NCI-H146 treated with DMSO at 0.1 percent for 48 hours (cell line): ENCODE measurements around the gene COL5A1.
"Not testable (repeated sequence)": the region's sequence is repeated elsewhere in the genome, so short reads cannot be mapped to it uniquely, and the experiment has no call there.

ENCODE experiments used
- DNase-seq: peaks from one replicate; lab custom pipeline; 2025; ENCODE audit not compliant: unreplicated experiment; lab: John Stamatoyannopoulos, UW

Gene COL5A1

DNA sequence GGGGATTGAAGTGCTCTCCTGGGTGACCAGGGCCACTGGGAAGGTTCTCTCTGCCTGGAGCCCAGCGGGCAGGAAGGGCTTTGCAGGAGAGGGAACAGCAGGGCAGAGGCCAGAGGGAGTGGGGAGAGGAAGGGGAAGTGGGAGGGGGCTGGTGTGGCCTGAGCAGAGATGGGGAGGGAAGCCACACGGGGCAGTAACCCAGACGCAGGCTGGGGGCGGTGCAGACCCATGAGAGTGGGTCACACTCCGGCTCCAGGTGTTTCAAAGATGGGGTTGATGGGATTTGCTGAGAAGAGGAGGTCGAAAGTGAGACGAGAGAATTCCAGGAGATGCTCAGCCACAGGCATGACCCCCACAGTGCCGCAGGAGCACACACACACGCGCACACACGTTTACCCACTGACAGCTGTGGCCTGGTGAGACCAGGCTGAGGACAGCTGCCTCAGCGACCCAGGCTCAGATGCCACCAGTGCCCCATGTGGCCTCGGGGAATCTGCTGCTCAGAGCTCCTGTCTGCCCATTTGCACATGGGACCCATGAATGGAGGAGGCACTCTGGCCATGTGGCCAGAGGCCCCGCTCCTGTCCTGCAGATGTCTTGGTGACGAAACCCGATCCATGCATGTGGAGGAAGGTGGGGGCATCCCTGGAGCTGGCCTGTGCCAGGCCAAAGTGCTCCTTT, 206.3 kb downstream of the COL5A1 start:
- no peak for DNase-seq

DNA sequence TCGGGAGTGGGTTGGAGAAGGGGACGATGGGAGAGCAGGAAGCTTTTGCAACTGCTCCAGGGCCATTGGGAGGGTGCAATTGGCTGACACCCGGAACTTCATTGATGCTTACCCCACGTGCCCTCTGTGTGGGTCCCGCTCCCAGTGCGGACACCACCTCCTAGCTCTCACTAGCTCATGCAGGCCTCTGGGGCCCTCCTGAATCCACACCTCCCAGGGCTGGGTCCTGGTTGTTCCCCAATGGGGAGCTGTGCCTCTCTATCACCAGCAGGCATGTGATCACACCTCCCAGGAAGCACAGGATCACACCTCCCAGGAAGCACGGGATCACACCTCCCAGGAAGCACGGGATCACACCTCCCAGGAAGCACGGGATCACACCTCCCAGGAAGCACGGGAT, 206.9 kb downstream of the COL5A1 start:
- no peak for DNase-seq

DNA sequence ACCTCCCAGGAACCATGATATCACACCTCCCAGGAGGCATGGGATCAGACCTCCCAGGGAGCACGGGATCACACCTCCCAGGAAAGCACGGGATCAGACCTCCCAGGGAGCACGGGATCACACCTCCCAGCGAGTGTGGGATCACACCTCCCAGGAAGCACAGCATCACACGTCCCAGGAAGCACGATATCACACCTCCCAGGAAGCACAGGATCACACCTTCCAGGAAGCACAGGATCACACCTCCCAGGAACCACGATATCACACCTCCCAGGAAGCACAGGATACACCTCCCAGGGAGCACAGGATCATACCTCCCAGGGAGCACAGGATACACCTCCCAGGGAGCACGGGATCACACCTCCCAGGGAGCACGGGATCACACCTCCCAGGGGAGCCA, 209.0 kb downstream of the COL5A1 start:
- DNase-seq, result no peak

DNA sequence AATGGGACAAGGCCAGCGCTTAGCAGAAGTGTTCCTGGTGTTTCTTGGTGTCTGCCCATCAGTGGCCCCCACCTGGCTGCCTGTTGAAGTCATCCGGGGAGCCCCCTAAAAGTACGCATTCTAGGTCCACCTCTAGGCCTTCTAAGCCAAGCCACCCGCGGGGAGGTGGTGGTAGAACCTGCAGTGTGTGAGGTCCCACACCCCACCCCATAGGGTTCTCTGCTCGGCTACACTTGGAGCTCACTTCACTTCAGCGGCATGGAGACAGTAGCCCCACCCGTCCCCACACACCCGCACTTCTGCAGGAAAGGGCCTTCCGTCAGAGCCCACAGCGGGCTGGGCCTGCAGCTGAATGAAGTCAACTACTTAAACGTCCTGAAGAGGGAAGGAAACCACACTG, 209.4 kb downstream of the COL5A1 start:
- DNase-seq, result no peak

DNA sequence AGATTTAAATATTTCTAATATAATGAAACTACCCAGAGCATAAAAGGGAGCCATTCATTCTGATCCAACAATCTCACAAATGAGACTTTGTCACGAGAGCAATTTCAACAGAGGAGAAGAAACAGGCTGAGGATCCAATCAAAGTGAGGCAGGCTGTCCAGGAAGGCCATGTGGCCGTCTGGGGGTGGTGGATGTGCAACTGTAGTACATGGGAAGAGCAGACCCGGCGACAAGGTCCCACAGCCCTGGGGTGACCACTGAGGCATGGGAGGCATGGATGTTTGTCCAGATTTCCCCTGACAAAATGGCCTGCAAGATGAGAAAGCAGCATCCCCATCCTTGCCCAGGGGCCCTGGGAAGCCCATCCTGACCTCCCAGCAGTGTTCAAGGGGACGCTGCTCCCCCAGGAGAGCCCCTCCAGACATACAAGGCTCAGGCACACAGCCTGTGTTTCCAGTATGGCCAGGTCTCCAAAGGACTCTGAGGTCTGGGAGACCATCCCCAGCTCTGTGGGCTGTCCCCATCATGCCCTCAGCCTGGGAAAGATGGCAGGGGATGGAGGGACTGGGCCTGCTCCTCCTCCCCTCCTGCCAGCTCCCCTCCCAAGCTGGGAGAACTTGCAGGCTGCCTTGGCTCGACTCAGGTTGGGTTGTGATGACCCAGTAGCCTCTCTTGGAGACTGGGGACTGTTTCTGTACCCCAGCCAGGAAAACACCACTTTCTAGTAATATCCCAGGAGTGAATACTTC, 211.5 kb downstream of the COL5A1 start:
- DNase-seq, result no peak

DNA sequence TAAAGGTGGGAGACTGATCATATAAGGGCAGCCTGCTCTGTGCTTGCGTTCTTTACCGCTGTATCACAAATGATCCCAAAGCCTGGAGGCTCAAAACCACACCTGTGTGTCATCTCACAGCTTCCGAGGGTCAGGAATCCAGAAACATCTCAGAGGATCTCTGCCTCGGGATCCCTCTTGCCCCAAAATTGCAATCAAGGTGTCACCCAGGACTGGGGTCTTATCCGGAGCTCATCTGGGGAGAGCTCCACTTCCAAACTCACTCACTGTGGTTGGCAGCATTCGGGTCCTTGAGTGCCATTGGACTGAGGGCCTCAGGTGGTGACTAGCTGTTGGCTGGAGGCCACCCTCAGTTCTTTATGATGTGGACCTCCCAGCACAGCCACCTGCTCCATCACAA, 212.3 kb downstream of the COL5A1 start:
- no peak for DNase-seq

DNA sequence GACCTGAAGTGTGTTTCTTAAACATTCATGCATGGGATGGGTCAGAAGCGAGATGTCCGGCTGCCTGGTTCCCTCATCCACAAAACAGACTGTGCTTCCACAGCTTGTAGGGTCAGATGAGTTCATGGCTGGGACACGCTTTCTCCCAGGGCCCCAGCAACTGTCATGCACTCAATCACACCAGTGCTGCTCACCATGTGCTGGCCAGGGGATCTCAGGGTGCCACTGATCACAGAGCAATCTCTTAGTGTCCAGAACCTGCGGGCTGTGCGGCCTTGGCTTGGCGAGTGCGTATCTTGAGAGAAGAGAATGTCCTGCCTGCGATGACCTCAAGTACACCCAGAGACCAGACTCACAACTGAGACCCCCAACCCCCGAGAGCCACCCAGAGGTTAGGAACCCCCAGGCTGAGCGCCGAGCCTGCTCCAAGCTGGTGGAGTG, 213.0 kb downstream of the COL5A1 start:
- no peak for DNase-seq

DNA sequence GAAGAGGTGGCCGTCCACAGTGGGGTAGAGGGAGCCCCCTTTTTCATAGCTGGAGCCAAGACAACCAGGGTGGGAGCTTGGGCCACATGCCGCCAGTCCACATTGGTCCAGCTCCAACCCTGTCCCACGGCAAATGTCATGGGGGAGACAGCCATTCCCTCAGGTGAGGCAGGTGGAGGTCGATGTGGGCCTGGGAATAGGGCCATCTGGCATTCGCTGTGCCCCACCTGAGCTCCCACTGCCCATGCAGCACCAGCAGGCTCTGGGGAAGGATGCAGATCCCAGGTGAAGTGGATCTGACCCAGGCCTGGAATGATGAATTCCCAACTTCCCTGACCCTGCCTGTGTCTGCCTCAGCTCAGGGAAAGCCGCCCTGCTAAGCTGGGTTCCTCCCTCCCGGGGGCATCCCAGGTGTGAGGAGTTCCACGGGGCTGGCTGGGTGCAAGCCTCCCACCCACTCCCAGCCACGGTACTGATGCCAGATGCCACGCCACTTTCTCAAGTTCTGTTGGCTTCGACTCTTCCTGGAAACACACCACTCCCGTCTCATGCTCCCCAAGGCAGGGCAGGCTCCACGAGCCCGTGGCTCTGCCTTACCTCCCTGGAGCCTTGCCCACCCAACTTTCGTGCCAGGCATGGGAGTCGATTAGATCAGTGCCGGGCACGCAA, 213.8 kb downstream of the COL5A1 start:
- DNase-seq, result no peak

DNA sequence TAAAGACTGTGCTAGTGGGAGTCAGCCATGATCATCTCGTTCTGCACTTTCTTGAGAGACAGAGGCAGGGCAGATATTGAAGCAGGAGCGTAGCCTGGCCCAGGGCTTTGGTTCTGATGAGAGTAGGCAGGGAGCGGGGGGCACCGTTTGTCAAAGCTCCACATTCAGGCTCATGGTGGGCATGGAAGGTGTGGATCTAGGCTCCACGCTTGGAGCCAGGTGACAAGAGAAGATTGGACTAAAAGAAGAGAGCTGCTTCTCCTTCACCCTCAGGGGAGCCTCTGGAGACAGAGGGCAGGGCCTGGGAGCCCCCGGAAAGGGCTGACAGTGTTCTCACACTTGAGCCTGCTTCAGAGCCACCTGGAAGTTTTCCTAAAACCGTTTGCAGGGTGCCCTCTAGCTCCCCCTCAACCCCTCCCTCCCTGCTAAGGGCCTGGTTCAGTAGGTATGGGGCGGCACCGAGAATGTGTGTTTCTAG, 214.3 kb downstream of the COL5A1 start:
- no peak for DNase-seq

DNA sequence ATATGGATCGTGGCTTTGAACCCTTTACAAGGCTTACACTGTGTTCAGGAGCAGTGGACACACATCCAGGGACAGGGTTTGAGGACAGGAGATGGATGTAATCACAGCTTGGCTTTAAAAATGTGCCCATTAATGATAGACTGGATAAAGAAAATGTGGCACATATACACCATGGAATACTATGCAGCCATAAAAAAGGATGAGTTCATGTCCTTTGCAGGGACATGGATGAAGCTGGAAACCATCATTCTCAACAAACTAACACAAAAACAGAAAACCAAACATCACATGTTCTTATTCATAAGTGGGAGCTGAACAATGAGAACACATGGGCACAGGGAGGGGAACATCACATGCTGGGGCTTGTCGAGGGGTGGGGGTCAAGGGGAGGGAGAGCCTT, 215.8 kb downstream of the COL5A1 start:
- not testable (repeated sequence) for DNase-seq

DNA sequence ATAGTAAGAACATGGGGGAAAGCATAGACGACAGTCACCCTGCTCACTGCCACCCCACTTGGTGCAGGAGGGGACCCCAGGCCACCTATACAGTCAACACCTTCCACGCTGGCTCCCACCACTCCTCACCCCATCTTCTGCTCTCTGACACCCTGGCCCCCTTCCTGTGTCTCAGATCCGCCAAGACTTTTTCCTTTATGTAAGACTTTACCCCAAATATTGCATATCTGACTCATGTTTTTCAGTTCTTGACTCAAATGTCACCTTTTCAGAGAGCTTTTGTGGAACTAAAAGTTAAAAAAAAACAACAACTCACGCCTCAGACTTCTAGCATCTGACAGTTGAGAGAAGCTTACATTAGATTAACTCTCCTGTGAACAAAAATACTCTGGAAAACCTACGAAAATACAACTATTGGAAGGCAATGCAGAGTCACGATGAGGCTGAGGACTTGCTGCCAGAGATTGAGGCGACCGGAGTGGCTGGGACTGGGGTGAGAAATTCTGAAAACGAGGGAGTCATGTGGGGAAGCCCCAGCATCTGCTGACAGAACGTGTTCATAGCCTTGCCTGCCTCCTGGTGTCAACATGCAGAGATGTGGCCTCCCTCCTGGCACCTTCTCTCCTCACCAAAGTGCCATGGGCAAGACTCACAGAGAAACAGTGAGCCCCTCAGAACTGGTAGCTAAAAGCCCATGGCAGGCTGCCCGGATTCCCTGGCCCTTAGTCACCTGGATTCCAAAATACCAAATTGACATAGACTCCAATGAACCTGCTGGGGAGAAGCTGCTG, 216.6 kb downstream of the COL5A1 start:
- DNase-seq, result no peak

DNA sequence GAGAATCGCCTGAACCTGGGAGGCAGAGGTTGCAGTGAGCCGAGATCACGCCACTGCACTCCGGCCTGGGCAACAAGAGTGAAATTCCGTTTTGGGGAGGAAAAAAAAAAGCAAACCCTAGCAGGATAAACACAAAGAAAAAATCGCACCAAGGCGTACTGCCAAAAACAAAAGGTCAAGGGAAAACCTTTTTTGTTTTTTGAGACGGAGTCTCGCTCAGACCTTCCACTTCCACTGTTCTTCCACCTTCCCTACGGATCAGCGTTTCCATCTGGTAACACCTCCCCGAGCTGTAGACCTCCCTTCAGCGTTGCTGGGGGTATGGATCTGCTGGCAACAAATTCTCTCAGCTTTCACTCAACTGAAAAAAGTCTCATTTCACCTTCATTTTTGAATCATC, 218.9 kb downstream of the COL5A1 start:
- no peak for DNase-seq

DNA sequence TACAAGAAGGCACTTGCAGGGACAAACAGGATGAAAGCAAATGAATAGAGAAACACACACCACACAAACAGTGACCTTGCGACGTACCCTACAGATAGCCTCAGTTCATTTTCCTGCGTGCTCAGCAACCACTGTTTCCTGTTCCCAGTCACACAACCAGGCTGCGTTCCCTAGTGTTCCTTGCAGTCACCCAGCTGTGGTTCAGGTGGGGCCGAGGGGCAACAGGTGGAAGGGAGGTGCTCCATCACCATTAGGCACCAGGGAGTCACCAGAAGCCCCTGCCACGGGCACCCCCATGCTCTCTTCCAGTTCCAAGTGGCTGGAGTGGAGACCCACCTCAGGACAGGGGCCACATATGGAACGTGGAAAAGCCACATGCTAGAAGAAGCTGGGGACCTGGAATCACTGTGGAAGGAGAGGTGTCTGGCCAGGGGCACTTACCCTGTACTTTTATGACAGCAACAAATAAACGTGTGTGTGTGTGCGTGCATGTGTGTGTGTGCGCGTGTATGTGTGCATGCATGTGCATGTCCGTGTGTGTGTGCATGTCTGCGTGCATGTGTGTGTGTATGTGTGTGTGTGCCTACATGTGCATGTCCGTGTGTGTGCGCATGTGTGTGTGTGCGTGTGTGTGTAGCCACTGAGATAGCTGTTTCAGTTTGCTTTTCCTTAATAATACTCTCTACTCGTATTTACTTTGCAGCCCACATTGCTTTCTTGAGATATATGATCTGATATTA, 220.2 kb downstream of the COL5A1 start:
- DNase-seq, result no peak

DNA sequence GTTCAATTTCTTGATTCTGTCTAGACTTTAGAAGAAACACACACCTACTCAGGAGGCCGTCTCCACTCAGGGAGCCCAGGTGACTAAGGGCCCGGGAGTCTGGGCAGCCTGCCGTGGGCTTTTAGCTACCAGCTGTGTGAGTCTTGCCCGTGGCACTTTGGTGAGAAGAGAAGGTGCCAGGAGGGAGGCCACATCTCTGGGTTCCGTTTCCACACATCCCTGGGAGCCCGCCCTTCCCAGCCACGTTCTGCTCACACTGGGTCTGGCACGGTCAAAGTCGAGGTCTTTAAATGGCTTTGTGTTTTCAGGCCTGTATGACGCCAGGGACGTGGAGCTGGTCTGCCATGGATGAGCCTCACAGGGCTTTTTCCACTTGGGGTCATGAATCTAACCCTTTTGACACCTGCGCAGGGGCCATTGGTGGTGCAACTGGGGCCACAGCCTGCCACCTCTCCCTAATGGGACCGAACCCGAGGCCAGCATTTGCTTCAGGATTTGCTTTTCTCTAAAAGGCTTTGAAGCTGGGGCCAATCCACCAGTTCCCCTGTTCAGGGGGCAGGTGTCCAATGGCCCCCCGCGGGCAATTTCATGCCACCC, 221.8 kb downstream of the COL5A1 start:
- DNase-seq, result no peak

DNA sequence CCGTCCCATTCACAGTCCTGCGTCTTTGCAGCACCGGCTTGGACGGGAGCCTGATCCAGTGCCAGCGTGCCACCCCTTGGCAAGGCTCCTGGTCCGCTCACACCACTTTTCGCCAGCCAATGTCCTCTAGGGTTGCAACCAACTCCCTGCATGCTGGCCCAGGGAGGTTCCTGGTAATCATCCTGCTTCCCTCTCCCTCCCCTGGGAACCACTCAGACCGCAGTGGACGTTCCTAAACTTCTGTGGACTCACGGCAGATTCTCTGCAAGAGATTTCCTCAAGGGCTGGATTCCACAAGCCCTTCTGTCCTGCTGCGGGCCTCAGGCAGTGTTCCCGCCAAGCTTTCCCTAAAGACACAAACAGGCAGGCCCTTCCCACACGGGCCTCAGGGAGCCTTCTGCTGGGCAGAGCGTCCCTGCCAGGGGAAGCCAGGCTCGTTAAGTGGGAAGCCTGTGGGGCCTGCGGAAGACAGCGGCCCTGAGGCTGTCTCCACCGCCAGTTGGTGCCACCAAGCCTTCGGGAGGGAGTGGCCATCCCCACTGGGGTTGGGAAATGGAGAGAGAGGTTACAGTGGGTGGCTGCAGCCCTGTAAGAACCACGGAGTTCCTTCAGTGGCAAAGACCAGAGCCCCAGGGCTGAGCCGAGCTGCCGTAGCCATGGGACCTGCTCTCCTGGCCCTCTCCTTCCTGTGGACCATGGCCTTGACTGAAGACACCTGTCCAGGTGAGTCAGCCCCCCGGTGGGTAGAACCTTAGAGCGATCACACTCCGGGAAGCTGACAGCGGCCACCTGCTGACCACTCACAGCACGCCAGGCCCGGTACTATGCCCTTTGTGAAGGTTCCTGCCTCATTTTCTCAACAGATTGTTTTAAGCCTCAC, 222.6 kb downstream of the COL5A1 start:
- no peak for DNase-seq

DNA sequence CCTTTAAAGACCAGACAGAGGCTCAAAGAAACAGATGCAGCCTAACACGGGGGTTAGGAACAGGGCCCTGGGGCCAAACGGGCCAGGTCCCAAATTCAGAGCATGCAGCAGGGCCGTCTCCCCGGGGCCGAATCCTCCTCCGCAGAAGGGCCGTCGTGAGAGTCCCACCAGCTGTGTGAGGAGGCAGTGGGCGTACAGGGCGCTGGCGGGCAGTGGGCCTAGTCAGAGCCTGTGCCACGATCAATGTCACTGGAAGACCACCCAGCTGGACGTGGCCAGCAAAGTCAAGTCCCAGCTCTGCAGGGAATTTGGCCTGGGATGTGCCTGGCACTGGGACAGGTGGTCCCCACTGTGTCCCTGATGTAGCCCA, 223.2 kb downstream of the COL5A1 start:
- no peak for DNase-seq

DNA sequence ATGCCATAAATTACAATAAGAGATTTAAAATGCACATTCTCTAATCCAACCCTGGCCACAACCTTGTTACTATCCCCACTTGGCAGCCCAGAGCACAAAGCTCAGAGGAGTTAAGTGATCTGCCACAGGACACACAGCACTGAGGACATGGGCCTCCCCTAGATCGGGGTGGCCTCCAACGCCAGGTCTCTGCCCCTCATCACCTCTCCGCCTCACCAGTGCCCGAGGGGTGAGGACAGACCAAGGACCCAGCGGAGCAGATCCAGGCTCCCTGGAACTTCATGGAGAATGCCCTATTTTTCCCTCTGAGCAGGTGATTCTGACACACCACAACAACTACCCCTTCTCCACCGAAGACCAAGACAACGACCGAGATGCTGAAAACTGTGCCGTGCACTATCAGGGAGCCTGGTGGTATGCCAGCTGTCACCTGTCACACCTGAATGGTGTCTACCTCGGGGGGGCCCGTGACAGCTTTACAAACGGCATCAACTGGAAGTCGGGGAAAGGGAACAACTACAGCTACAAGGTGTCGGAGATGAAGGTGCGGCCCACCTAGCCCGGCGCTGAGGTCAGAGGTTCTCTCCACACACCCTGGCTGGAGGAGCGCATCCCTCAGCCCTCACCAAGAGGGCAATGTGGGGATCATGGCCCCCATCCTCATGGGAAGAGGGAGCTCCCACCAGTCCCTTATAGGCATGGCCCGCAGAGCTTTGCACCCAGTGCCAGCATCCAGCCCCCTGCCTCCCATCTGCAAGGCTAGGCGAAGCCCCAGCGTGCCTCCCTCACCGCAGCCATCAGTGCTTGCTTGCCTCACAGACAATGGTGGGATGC, 226.5 kb downstream of the COL5A1 start:
- DNase-seq, result no peak

DNA sequence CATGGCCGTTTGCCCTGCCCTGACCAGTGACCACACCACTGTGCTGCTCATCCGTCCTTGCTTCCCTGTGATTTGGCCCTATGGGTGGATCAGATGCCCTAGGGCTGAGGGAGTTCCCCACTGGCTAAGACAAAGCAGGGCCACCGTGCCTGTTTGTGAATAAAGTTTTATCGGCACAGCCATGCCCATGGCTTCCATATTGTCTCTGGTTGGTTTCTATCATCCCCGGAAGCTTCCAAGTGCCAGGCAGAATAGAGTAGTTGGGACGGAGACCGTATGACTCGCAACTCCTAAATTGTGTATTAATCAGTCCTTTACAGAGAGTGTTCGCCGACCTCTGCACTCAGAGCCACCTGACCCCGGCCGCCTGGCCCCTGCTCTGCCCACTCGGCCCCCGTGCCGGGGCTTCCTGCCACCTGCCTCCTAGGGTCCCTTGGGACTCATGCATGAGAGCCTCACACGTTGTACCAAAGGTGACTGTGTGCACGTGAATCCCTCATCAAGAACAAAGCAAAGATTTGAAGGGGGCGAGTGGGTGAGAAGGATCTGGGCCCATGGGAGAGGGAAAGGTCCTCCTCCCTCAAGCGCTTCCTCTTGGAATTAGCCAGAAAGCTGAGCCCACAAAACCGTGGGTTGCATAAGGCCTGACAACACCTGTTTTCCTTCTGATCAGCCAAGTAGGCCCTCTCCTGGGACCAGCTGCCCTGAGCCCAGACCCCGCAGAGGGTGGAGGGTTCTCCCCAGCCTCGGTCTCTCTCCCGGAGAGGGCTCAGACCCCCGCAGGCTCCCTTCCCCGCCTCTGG, 227.3 kb downstream of the COL5A1 start:
- no peak for DNase-seq
